Activated T-helper 1 cell treated with Interleukin-2 at 50 U/mL for 16 hours (primary cell): ENCODE results near the gene GINS2.

ENCODE experiments used
- DNase-seq: peaks from one replicate; pipeline ENCODE4 v3.0.0-alpha.2; 2020; ENCODE audit warnings: low read depth

Gene GINS2

GRCh38 chr16:85640254-85640558, 48.5 kb downstream of the GINS2 start:
- DNase-seq = no peak

- DNase-seq = no peak
Measured at GRCh38 chr16:85639529-85640253, 49.1 kb downstream of the GINS2 start.

DNA sequence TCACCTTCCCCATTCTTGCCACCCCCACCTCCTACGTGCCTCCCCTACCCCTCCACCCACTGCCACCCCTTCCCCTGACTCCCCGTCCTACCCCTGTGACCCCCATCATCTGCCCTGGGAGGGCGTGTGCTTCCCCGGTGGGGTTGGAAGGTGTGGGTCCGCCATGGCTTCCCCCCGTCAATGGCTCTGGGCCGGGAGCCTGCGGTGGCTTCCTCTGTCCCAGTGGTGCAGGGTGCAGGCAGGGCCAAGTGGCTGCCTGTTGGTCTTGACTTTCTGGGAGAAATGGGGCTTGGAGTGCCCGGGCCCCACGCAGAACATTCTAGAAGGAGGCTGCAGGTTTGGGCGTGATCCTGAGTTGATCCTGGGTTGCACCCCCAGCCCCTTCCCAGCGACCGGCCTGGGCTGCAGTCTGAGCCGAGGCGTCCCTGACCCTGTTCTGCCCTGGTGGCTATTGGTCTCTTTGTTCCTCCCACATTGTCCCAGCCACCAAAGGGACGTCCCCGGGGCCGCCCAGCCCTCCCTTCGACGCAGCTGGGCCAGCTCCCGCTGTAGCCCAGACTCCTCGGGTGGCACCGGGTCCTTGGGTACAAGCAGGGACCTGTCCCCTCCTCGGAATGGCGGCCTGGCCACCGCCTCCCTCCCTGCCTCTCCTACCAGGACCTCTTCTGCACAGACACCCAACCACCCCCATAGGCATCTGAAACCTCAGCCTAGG, 49.9 kb downstream of the GINS2 start:
- DNase-seq = no peak

DNA sequence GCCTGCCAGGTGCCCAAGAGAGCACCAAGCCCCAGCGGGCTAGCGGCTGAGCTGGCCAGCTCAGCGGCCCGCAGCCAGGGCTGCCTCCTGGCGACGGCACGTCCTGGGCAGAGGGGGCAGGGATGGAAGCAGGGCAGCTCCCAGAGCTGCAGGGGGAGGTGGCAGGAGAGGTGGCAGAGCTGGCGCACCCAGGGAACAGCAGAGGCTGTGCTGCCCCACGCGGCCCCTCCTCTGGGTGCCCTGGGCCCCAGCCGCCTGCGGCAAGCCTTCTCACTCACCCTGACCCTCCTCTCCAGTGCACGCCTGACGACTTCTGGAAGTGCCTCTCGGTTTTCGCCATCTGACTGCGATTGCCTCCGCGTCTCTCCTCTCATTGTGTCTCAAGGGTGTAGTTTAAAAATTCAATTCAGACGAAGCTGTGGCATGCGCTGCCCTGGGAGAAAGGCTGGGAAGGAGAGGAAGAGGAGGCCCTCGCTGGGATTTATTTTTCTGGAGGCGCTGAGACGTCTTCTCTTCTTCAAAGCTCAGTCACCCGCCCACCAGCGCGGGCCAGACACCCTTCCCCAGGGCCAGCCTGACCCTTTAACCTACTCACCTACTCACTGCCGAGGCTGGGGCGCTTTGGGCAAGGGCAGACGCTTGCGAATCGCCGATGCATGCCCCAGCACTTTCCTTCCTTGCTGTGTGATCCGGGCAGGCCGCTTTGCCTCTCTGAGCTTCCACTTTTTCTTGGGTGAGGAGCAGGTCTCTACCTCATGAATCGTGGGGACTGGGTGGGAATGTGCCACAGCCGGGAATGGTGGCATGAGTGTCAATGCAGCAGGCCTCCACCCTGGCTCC, 50.7 kb downstream of the GINS2 start:
- DNase-seq = no peak

DNA sequence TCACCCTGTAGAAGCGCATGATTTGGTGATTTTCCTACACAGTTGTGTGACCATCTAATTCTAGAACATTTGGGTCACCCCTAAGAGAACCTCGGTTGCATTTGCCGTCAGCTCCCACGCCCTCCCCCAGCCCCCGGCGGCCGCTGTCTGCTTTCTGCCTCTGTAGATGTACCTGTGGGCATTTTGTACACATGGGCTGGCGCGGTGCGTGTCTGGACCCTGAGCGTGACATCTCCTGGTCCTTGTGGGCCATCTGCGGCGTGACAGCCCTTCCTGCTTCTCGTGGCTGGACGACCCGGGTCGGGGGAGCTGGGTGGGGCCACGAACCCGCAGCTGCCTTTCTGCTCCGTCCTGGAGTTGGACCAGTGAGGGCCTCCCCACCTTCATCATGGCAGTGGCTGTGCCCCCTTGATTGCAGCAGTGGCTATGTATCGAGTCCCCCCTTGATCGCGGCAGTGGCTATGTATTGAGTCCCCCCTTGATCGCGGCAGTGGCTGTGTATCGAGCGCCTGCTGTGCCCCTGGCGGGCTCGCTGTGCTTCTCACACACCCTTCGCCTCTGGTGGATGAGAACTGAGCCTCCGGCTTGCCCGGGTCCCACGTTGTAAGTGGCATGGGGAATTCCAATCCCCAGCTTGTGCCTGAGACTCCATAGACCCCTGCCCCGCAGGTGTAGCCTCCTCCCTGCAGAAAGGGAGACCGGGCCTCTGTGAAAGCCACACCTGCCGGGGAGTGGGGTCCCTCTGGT, 51.5 kb downstream of the GINS2 start:
- DNase-seq = no peak

DNA sequence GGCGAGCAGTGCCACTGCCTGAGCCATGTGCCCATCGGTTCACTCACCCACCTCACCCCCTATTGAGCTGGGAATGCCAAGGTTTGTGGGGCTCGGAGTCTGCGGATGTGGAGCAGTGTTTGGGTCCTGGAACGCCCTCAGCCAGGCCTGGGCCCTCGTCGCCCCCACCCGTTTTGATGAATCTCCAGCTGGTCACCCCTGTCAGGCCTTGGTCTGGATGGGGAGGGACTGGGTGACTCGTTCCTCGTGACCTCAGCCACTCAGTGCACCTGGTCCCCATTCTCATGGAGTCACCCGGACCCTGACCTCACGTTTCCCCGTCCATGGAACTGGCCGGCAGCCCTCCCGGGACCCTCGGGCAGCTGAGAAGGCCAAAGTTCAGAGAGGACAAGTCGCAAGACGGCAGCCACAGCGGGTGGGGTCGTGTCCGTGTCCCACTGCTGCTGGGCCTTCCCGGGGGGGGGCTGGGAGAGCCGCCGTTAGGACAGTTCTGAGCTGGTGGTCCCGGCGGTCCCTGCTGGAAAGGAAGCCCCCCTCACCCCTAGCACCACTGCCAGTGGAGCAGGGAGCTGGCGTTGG, 52.4 kb downstream of the GINS2 start:
- no peak for DNase-seq

- no peak for DNase-seq
Measured at GRCh38 chr16:85635545-85636140, 53.1 kb downstream of the GINS2 start.

DNA sequence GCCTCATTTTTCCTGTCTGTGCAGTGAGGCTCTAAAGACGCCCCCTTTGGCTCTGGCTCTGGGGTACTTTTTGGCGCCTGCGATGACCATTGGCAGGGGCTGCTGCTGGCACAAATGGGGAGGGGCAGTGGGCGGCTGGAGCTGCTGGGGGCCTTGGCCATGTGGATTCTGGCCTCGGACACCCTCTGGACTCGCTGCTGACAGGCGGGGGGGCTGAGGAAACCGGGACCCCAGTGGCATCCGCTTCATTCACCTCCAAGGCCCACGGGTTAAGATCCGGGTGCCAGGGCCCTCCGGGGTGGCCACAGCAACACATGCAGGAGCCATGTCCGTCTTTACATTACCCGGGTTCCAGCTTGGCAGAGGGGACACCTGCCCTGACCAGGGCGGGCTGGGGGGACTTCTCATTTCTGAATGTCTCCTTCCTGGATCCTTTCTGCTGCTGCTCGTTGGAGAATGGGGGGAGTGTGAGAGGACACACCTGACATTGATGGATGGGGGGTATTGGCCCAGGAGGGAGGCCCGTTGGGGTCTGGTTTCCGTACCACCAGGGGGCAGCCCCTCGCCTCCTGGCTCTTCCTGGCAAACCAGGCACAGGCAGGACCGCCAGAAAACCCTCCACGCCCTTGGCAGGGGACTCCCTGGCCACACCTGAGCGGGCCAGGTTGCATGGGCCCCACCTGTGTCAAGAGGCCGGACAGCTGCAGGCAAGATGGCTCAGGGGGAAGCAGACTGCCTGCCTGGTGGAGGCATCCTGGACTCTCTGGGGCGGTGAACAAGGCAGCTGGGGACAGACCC, 53.8 kb downstream of the GINS2 start:
- no peak for DNase-seq

GRCh38 chr16:85633888-85634287, 54.9 kb downstream of the GINS2 start:
- DNase-seq = no peak

GRCh38 chr16:85633438-85633743, 55.4 kb downstream of the GINS2 start:
- no peak for DNase-seq

DNA sequence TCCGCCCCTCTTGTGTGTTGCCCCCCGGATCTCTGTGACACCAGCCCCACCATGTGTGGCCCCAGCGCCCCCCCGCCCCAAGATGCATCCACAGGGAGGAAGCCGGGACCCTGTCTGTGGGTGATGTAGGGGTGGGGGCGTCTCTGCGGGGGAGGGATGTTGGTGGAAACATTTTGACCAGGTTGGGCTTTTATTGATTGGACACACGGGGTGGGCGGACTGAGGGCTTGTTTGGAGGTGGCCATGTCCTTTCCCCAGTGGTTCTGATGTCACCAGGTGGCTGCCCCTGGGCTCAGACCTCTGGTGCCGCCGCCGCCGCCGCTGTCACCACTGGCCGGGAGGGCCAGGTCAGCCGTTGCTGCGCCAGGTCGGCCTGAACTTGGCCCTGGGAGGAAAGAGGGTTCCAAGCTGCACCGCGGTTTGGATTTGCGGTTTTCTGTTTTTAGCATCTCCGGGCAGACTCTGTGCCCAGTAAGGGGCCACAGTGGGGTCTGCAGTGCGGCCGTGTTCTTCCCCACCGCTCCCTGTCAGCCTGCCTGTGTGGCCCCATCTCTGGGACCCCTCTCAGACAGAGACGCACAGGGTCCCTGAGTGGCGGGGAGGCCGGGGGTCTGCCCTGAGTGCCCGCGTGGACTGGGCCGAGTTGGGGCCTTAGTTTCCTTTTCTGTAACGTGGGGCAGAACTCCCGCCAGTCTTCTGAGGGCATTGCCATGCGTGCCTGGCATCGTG, 55.9 kb downstream of the GINS2 start:
- DNase-seq = no peak

- no peak for DNase-seq
Measured at GRCh38 chr16:85631802-85632393, 56.9 kb downstream of the GINS2 start.

GRCh38 chr16:85631230-85631629, 57.5 kb downstream of the GINS2 start:
- no peak for DNase-seq

DNA sequence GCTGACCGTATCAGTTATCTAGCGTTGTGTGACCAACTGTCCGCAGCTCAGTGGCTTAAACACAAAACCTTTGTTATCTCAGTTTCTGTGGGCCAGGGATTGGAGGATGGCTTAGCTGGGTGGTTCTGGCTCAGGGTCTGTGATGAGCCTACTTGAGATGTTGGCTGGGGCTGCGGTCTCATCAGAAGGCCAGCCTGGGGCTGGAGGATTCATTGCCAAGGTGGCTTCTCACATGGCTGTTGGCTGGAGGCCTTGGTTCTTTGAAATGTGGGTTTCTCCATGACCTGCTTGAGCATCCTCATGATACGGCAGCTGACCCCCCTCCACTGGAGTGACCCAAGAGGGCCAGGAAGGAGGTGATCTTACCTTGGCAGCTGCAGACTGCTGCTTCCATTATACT, 58.9 kb downstream of the GINS2 start:
- no peak for DNase-seq

GRCh38 chr16:85629326-85629725, 59.4 kb downstream of the GINS2 start:
- DNase-seq = no peak

GRCh38 chr16:85628645-85629044, 60.1 kb downstream of the GINS2 start:
- DNase-seq = no peak

- no peak for DNase-seq
Measured at GRCh38 chr16:85628265-85628556, 60.5 kb downstream of the GINS2 start.

- DNase-seq = no peak
Measured at GRCh38 chr16:85627526-85628264, 61.1 kb downstream of the GINS2 start.

DNA sequence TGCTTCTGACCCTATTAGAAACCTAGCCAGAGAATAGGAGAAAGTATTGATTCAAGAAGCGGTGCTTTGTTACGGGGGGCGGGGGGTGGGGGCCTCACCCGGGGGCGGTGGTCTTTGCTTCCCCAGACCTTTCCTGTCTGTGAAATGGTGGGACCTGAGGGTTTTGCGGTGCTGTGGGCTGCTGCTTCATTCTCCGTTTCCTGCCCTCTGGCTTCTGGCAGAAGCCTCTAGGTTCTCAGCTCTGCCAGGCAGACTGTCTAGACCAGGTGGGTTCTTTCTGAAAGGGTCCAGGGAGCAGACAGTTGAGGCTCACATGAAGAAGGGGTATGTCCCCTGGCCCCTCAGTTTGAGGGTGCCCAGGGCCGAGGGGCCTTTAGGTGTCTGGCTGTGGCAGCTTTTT, 61.7 kb downstream of the GINS2 start:
- no peak for DNase-seq
